Endometrium (tissue), 2 donors: ENCODE results near the gene CPNE4.

Source experiments
- FAIRE-seq: peaks from 2 replicates; lab custom pipeline; 2012; peaks lifted over from hg19 to GRCh38; lab: Jason Lieb, UNC
- donor health status: control.
- donor health status: control.

Gene CPNE4

GRCh38 chr3:131591394-131592014 is 443.3 kb downstream of the CPNE4 start:
- no peak for FAIRE-seq

DNA sequence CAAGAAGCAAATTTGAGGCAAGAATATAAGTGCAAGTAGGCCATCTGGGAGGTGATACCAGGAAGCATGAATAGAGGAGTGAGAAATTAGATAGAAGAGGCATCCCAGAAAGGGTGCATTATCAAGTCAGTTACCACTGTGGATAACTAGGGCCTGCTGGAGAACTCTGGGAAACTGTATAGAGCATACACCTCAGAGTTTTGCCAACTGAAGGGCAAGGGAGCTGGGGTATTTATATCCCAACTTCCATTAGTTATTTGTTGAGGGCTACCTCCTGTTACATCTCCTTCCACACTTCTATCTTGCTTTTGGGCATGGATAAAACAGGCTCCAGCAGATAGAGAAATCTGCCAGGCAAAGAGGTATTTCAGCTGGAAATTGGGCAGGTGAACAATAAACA is 448.5 kb downstream of the CPNE4 start:
- no peak for FAIRE-seq

GRCh38 chr3:131582438-131582837 is 452.4 kb downstream of the CPNE4 start:
- FAIRE-seq: no peak

DNA sequence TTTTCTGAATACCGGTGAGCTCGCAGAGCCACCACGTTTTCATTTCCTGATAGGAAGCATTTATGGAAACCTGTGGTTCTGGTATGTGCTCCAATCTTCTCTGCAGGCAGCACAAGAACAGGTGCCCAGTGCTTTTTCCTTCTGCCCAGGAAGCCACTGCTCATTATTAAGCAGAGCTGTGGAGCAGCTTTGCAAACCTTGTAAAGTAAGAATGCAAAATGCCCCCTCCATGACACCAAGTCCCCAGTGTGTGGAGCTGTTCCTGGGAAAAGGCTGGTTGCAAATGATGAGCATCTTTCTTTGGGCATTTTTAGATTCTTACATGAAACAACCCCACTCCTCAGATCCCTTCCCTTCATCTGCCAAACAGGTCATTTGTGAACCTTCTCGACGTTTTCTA is 466.4 kb downstream of the CPNE4 start:
- no peak for FAIRE-seq

- no peak for FAIRE-seq
Measured at GRCh38 chr3:131564812-131565211, 470.0 kb downstream of the CPNE4 start.

DNA sequence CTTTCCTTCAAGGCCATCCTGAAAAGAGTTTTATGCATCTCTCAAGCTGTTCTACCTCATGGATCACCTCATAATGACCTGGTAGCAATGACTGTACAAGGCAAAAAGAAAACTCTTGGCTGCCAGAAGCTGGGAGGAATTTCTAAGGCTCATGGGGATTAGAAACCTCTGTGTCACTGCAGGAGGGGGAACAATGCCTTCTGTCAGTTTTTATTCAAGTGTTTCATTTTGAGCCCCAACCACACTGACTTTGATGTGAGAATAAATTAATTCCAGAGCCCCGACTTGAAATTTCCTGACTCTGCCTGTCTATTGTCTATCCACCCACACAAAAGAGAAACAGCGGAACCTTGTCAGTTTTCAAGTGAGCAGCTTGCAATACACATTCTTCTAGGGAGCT is 473.3 kb downstream of the CPNE4 start:
- no peak for FAIRE-seq

- no peak for FAIRE-seq
Measured at GRCh38 chr3:131560795-131561194, 474.0 kb downstream of the CPNE4 start.

DNA sequence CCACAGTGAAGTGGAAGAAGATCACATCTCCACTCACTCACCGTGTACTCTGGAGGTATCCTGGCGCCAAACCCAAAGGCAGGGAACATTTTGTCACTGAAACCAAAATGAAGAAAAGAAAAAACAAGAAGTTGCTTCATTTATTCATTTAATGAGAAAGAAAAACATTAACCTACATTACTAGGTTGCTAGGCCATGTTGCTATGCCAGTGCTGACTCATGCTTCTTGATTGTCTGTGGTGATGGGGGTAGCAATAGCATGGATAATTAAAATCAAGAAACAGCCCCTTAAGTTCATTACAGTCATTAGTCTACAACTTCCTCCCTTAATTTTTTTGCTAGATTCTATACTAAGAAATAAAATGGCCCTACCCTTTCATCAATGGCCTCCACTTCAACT is 479.4 kb downstream of the CPNE4 start:
- no peak for FAIRE-seq

DNA sequence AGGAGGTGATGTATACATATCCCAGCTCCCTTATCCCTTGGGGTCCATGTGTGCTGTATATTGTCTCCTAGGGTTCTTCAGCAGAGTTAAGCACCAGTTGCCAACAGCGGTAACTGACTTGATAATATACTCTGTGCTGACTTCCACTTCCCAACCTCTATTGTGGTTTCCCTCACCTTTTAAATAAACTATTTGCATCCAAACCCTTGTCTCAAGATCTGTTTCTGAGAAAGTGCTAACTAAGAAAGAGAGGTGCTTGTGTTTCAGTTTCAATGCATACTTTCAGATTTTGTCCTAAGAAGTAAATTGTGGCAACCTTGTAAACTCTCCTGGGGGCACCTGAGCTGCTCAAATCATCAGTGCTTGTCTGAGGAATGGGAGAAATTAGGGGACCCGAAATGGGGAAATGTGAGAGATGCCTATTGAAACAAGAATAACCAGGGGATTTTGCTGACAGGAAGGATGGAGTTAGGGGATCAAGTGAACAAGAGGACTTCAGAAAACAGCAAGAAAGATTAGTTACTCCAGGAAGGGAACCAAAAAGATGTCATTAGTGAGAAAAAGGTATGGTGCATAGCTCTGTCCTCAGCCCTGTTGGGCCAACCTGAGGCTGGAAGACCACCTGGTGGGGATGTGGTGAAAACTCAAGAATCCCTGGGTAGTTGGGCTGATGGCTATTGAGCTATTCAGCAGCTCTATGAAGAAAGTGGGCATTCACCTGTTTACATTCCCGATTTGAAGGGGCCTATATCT is 481.1 kb downstream of the CPNE4 start:
- FAIRE-seq: no peak

GRCh38 chr3:131551761-131552160 is 483.1 kb downstream of the CPNE4 start:
- no peak for FAIRE-seq

DNA sequence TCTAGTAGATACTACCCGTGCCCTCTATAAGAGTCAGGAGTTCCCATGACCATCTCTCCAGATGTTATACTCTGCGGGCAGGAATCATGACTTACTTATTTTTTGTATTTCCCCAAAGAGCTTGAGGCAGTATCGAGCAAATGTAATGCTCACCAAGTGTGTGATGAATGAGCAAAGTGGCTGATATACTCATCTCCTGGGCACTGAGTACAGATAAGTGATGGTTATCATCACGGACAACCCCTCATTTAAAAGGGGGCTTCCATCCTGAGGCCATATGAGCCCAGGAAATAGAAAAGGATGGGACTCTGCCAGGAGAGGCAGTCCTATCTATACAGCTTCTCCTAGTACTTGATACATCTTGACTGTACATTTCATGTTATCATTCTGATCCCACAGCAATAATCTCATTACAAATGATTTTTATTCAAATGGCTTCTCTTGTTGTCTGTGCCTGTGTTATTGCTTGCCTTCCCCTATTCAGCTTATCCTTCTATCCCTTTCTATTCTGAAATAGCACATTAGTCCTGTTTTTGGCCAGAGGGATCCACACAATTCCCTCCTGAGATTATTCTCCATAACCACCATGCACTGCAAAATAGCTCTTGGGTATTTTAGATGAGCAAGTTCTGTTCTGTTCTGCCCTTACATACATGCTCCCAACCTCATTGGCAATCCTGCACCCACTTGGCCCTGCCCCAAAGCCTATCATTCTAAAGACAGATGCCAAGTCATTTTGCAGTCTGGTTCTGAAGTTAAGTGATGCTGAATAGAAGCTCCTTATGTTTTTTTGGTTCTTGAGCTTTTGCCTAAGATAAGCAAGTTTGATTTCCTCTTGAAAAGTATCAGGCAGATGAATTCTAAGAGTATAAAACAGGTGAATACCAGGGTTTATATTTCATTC is 484.0 kb downstream of the CPNE4 start:
- no peak for FAIRE-seq

DNA sequence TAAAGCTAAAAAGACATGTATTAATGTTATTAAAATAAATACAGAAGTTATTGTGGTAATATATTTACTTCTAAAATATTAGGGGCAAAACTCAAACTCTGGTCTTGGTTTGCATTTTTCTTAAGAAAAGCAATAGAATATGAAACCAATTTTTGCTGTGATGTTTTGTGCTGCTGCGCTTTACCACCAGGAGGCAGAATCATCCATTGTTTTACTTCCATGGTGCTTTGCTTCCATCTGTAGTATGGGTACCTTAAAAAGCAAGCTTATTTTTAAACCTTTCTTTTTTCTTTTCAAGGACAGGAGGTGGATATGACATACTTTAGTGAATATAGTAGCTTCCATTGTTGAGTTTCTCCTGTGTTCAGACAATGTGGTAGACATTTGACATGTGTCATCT is 485.5 kb downstream of the CPNE4 start:
- FAIRE-seq: no peak

GRCh38 chr3:131547585-131547984 is 487.2 kb downstream of the CPNE4 start:
- FAIRE-seq: no peak

DNA sequence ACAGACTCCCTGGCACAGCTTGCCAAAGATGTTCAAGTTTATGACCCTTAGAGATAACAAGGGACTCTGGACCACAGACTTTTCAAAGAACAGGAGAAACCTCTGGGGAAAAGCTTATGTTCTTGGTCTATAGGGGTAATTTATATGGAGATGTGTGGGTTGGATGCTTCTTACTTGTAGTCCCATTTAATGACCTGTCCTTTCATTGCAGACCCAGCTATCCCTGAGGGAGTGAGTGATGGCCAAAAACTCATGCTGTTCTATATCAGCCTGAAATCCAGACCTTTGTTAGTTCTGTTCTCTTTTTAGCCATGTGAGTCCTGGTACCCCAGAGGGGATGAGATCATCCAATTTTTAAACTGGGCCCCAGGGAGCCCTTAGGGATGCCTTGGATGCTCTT is 488.4 kb downstream of the CPNE4 start:
- no peak for FAIRE-seq

GRCh38 chr3:131544557-131544956 is 490.3 kb downstream of the CPNE4 start:
- no peak for FAIRE-seq

DNA sequence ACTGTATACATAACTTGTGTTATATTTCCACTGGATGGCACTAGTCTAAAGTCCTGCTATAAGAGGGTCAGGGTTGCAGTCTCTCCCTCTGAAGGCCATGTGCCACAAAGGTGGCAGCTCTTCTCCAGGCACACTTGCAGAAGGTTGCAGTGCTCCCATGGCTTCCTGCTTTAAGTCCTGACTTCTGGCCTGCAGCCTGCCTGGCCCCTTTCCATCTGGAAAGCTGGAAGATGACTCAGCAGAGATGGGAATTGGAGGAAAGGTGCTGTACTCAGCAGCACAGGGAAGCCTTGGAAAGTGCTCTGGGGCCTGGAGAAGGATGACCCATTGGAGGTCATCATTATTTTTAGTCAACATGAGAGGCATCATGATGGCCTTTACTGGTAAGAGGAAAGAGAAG is 491.1 kb downstream of the CPNE4 start:
- FAIRE-seq: no peak

DNA sequence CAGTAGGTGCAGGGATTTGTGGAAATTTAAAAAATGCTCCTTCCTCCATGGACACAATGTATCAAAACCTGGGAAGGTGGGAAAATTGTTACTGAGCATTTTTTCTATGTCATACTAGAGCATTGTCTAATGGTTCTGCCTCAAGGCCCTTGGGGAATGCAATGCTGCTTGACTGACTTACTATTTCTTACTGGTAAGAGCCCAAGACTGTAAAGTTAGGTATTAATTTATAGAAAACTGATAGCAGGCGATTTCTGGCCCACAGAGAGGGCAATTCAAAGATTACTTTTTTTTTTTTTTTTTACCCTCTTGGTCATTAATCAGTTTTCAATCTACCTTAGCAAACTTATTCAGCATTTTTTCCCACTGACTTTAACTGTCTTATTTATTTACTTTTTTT is 493.5 kb downstream of the CPNE4 start:
- FAIRE-seq: no peak

GRCh38 chr3:131540821-131541220 is 494.0 kb downstream of the CPNE4 start:
- no peak for FAIRE-seq

- no peak for FAIRE-seq
Measured at GRCh38 chr3:131540143-131540542, 494.7 kb downstream of the CPNE4 start.

GRCh38 chr3:131538968-131539367 is 495.8 kb downstream of the CPNE4 start:
- no peak for FAIRE-seq

GRCh38 chr3:131537531-131537930 is 497.3 kb downstream of the CPNE4 start:
- FAIRE-seq: no peak

DNA sequence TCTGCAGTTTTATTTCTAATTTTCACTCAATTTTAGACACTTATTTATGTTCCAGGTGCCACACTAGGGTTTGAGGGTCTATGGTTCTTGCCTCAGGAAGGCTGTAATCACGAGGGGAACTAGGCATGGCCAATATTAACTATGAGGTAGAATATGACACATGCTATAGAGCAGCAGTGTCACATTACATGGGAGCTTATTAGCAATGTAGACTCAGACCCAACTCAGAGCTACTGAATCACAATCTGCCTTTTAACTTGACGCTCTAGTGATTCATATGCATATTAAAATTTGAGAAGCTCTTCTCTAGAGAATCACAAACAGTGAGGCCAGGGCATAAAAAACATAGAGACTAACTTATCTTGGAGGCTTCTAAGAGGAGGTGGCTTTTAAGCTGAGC is 499.2 kb downstream of the CPNE4 start:
- FAIRE-seq: no peak

- no peak for FAIRE-seq
Measured at GRCh38 chr3:131535131-131535530, 499.7 kb downstream of the CPNE4 start.
